Trophoblast cell (in vitro differentiated cells and primary cell): Measurements from ENCODE around the gene GALNTL6.

Source experiments
- DNase-seq, 2 donors: peaks; one replicate each; pipeline ENCODE4 v3.0.0-alpha.2; 2016
- H2AFZ ChIP-seq: 2 replicates; pipeline ENCODE4 v1.6.1; 2013; ENCODE audit warnings: low read length, moderate library complexity, mild to moderate bottlenecking; ENCODE audit not compliant: insufficient read depth, poor library complexity
- H2AK5ac ChIP-seq: 2 replicates; pipeline ENCODE4 v1.6.1; 2013; ENCODE audit warnings: mild to moderate bottlenecking, low read length
- H2BK120ac ChIP-seq: 2 replicates; pipeline ENCODE4 v1.6.1; 2013; ENCODE audit warnings: low read length, mild to moderate bottlenecking, moderate library complexity; ENCODE audit not compliant: insufficient read depth, poor library complexity
- H2BK12ac ChIP-seq: 2 replicates; pipeline ENCODE4 v1.6.1; 2013; ENCODE audit warnings: mild to moderate bottlenecking, low read length, moderate library complexity
- H2BK5ac ChIP-seq: 2 replicates; pipeline ENCODE4 v1.6.1; 2013; ENCODE audit warnings: low read length, low read depth, moderate library complexity, mild to moderate bottlenecking; ENCODE audit not compliant: poor library complexity
- H3K14ac ChIP-seq: 2 replicates; pipeline ENCODE4 v1.6.1; 2013; ENCODE audit warnings: mild to moderate bottlenecking, low read length
- H3K18ac ChIP-seq: 2 replicates; pipeline ENCODE4 v1.6.1; 2013; ENCODE audit warnings: mild to moderate bottlenecking, low read length
- H3K23ac ChIP-seq: 2 replicates; pipeline ENCODE4 v1.6.1; 2013; ENCODE audit warnings: low read length
- H3K27ac ChIP-seq: 2 replicates; pipeline ENCODE4 v1.5.1; 2013; ENCODE audit warnings: low read depth, mild to moderate bottlenecking, inconsistent platforms, low read length, moderate library complexity
- H3K27me3 ChIP-seq: 2 replicates; pipeline ENCODE4 v1.6.1; 2013; ENCODE audit warnings: inconsistent platforms, mild to moderate bottlenecking, low read length, moderate library complexity; ENCODE audit not compliant: insufficient read depth
- H3K36me3 ChIP-seq, 2 experiments: 1 replicate in 1 of 2; 2 replicates in 1 of 2; pipeline ENCODE4 v1.6.1; 2013; ENCODE audit warnings: low read length in 2 of 2, mild to moderate bottlenecking in 2 of 2, moderate library complexity in 1 of 2; ENCODE audit not compliant: insufficient read depth in 2 of 2, control insufficient read depth in 1 of 2
- H3K4ac ChIP-seq: 2 replicates; pipeline ENCODE4 v1.6.1; 2013; ENCODE audit warnings: low read depth, mild to moderate bottlenecking, low read length, moderate library complexity
- H3K4me1 ChIP-seq, 2 experiments: 1 replicate in 1 of 2; 2 replicates in 1 of 2; pipeline ENCODE4 v1.6.1; 2013; ENCODE audit warnings: low read length in 2 of 2, mild to moderate bottlenecking in 2 of 2, moderate library complexity in 1 of 2; ENCODE audit not compliant: insufficient read depth in 2 of 2, control insufficient read depth in 1 of 2
- H3K4me2 ChIP-seq: 2 replicates; pipeline ENCODE4 v1.6.1; 2013; ENCODE audit warnings: inconsistent platforms, mild to moderate bottlenecking, low read length, moderate library complexity
- H3K4me3 ChIP-seq: 2 replicates; pipeline ENCODE4 v1.5.1; 2013; ENCODE audit warnings: mild to moderate bottlenecking, low read depth, low read length, inconsistent platforms
- H3K79me1 ChIP-seq: one replicate; pipeline ENCODE4 v1.6.1; 2013; ENCODE audit warnings: low read length
- H3K79me2 ChIP-seq: 2 replicates; pipeline ENCODE4 v1.6.1; 2013; ENCODE audit warnings: low read length, mild to moderate bottlenecking; ENCODE audit not compliant: control insufficient read depth, insufficient read depth, poor library complexity
- H3K9ac ChIP-seq: 2 replicates; pipeline ENCODE4 v1.6.1; 2013; ENCODE audit warnings: mild to moderate bottlenecking, low read length
- H3K9me3 ChIP-seq: 2 replicates; pipeline ENCODE4 v1.6.1; 2013; ENCODE audit warnings: low read depth, mild to moderate bottlenecking, control low read depth, inconsistent platforms, low read length; ENCODE audit not compliant: insufficient read depth
- H4K12ac ChIP-seq: 2 replicates; pipeline ENCODE4 v1.6.1; 2013; ENCODE audit warnings: low read depth, mild to moderate bottlenecking, low read length, moderate library complexity
- H4K8ac ChIP-seq: 2 replicates; pipeline ENCODE4 v1.6.1; 2013; ENCODE audit warnings: low read depth, mild to moderate bottlenecking, low read length, moderate library complexity
- H4K91ac ChIP-seq: one replicate; pipeline ENCODE4 v1.6.1; 2013; ENCODE audit warnings: low read depth, mild to moderate bottlenecking, low read length, moderate library complexity
- WGBS: extraction: QIAGEN DNeasy Blood & Tissue Kit; methylation state at CpG from one replicate; pipeline ENCODE4 v1.1.7; 2013; ENCODE audit warnings: missing lambda C conversion rate; ENCODE audit not compliant: insufficient read length, insufficient coverage; ENCODE audit errors: extremely low coverage; 5-methylcytosine and 5-hydroxymethylcytosine counted together

GALNTL6 gene

GRCh38 chr4:172357006-172357540 is 543.9 kb downstream of the GALNTL6 start:
- Histone ChIP-seq H4K91ac (no peak overlapping the region), H2BK5ac (no peak overlapping the region), H3K79me2 (no peaks in the 10 kb centered on the region), H3K18ac (no peak overlapping the region), H3K36me3 (no peaks in the 10 kb centered on the region), H2AFZ (no peak overlapping the region), H3K27me3 (no peaks in the 10 kb centered on the region), H3K4ac (no peak overlapping the region), H4K12ac (no peak overlapping the region), H3K27ac (no peak overlapping the region), H2BK120ac (no peak overlapping the region), H3K4me1 (no peaks in the 10 kb centered on the region), H3K4me2 (no peak overlapping the region), H3K4me3 (no peak overlapping the region), H3K79me1 (no peaks in the 10 kb centered on the region), H3K14ac (no peak overlapping the region), H4K8ac (no peak overlapping the region), H3K23ac (no peak overlapping the region), H3K9me3 (no peaks in the 10 kb centered on the region), H2BK12ac (no peak overlapping the region), H3K9ac (no peak overlapping the region), H2AK5ac (no peak overlapping the region)
- no peak for DNase-seq
- WGBS = no CpG with 5 or more reads among the region's 3 CpGs

GRCh38 chr4:172362569-172362968 is 549.4 kb downstream of the GALNTL6 start:
- no peaks in the 10 kb centered on the region for H3K4me1 ChIP-seq
- H4K12ac ChIP-seq = no peak overlapping the region
- no peak overlapping the region for H2BK5ac ChIP-seq
- H3K14ac ChIP-seq = no peak overlapping the region
- no peak overlapping the region for H2BK120ac ChIP-seq
- WGBS = no CpG with 5 or more reads among the region's 1 CpG
- H2BK12ac ChIP-seq = no peak overlapping the region
- H2AFZ ChIP-seq = no peak overlapping the region
- H2AK5ac ChIP-seq = no peak overlapping the region
- H4K8ac ChIP-seq = no peak overlapping the region
- no peaks in the 10 kb centered on the region for H3K9me3 ChIP-seq
- H3K4me3 ChIP-seq = no peak overlapping the region
- no peak for DNase-seq
- no peak overlapping the region for H3K18ac ChIP-seq
- H4K91ac ChIP-seq = no peak overlapping the region
- H3K79me1 ChIP-seq = no peaks in the 10 kb centered on the region
- no peaks in the 10 kb centered on the region for H3K27me3 ChIP-seq
- H3K23ac ChIP-seq = no peak overlapping the region
- no peaks in the 10 kb centered on the region for H3K79me2 ChIP-seq
- no peak overlapping the region for H3K4me2 ChIP-seq
- no peak overlapping the region for H3K4ac ChIP-seq
- no peaks in the 10 kb centered on the region for H3K36me3 ChIP-seq
- no peak overlapping the region for H3K9ac ChIP-seq
- H3K27ac ChIP-seq = no peak overlapping the region

- Histone ChIP-seq H3K4me3 (no peak overlapping the region), H3K18ac (no peak overlapping the region), H3K14ac (no peak overlapping the region), H3K36me3 (no peaks in the 10 kb centered on the region), H3K9me3 (peaks cover 9% of the 10 kb centered on the region), H4K8ac (no peak overlapping the region), H2AK5ac (no peak overlapping the region), H2AFZ (no peak overlapping the region), H2BK120ac (no peak overlapping the region), H3K27ac (no peak overlapping the region), H3K4me1 (no peaks in the 10 kb centered on the region), H2BK5ac (no peak overlapping the region), H3K27me3 (no peaks in the 10 kb centered on the region), H4K12ac (no peak overlapping the region), H2BK12ac (no peak overlapping the region), H3K23ac (no peak overlapping the region), H3K4ac (no peak overlapping the region), H3K79me2 (no peaks in the 10 kb centered on the region), H3K79me1 (no peaks in the 10 kb centered on the region), H4K91ac (no peak overlapping the region), H3K4me2 (no peak overlapping the region), H3K9ac (no peak overlapping the region)
- no peak for DNase-seq
- WGBS = no CpG with 5 or more reads among the region's 25 CpGs
Observed at GRCh38 chr4:172369471-172369959, 556.3 kb downstream of the GALNTL6 start.

- H3K79me2 ChIP-seq = no peaks in the 10 kb centered on the region
- no peak overlapping the region for H3K23ac ChIP-seq
- no CpG with 5 or more reads among the region's 27 CpGs for WGBS
- H3K4me1 ChIP-seq = no peaks in the 10 kb centered on the region
- no peak overlapping the region for H2AFZ ChIP-seq
- H3K9me3 ChIP-seq = peaks cover 6% of the 10 kb centered on the region
- H4K12ac ChIP-seq = no peak overlapping the region
- H3K4ac ChIP-seq = no peak overlapping the region
- H2BK120ac ChIP-seq = no peak overlapping the region
- DNase-seq = no peak
- no peaks in the 10 kb centered on the region for H3K36me3 ChIP-seq
- no peak overlapping the region for H3K9ac ChIP-seq
- no peaks in the 10 kb centered on the region for H3K27me3 ChIP-seq
- H3K4me2 ChIP-seq = no peak overlapping the region
- no peak overlapping the region for H4K91ac ChIP-seq
- H2AK5ac ChIP-seq = no peak overlapping the region
- no peak overlapping the region for H3K18ac ChIP-seq
- no peak overlapping the region for H4K8ac ChIP-seq
- H2BK12ac ChIP-seq = no peak overlapping the region
- no peak overlapping the region for H3K14ac ChIP-seq
- no peaks in the 10 kb centered on the region for H3K79me1 ChIP-seq
- H3K4me3 ChIP-seq = no peak overlapping the region
- no peak overlapping the region for H3K27ac ChIP-seq
- no peak overlapping the region for H2BK5ac ChIP-seq
Observed at GRCh38 chr4:172377486-172378140, 564.4 kb downstream of the GALNTL6 start.
